Tibial nerve (tissue), 4 donors: ENCODE results near the gene TEX30. TPM values are rescaled to one million over a fixed set of nuclear protein-coding genes. Genes with fewer than 3 reads are reported as not detected.

Source experiments
- DNase-seq, 2 donors: peaks; one replicate each; pipeline ENCODE4 v3.0.0-alpha.2; 2019; ENCODE audit warnings: low spot score in 2 of 2
- H3K27ac ChIP-seq, 4 donors: fragments of 200-600 bp; sonication (generic) in 3 of 4; one replicate each; pipeline ENCODE4 v1.5.1; 2017 to 2019; ENCODE audit warnings: mild to moderate bottlenecking in 1 of 4
- H3K27me3 ChIP-seq, 2 donors: fragments of 200-600 bp; sonication (generic) in 1 of 2; one replicate each; pipeline versions ENCODE4 v1.5.1 to v1.6.0; 2017 to 2019
- H3K36me3 ChIP-seq, 3 donors: fragments of 200-600 bp; sonication (generic); one replicate each; pipeline ENCODE4 v1.5.1; 2018 to 2019
- H3K4me1 ChIP-seq, 4 donors: fragments of 200-600 bp; sonication (generic) in 3 of 4; one replicate each; pipeline ENCODE4 v1.5.1; 2017 to 2019
- H3K4me3 ChIP-seq, 4 donors: fragments of 200-600 bp; sonication (generic) in 3 of 4; one replicate each; pipeline ENCODE4 v1.5.1; 2017 to 2019; ENCODE audit warnings: mild to moderate bottlenecking in 1 of 4, moderate library complexity in 1 of 4
- H3K9me3 ChIP-seq, 4 donors: fragments of 200-600 bp; sonication (generic) in 3 of 4; one replicate each; pipeline ENCODE4 v1.5.1; 2017 to 2019
- CTCF ChIP-seq, 5 experiments: fragments of 200-600 bp in 3 of 5; fragments of 450-650 bp in 2 of 5; sonication (generic) in 3 of 5; IDR thresholded peaks; one replicate each; pipeline ENCODE4 v1.5.1; 2016 to 2019; ENCODE audit warnings: antibody characterized with exemption in 5 of 5, mild to moderate bottlenecking in 3 of 5, moderate library complexity in 2 of 5
- EP300 ChIP-seq, 2 donors: sonication (generic); formaldehyde crosslinking; IDR thresholded peaks; one replicate each; pipeline ENCODE4 v1.6.1; 2017; ENCODE audit warnings: antibody characterized with exemption in 2 of 2, mild to moderate bottlenecking in 1 of 2
- POLR2A ChIP-seq, 2 donors: fragments of 450-650 bp; IDR thresholded peaks; one replicate each; pipeline ENCODE4 v1.6.1; 2017; ENCODE audit warnings: antibody characterized with exemption in 2 of 2, mild to moderate bottlenecking in 2 of 2, moderate library complexity in 2 of 2
- WGBS, 2 donors: methylation state at CpG; one replicate each; pipeline ENCODE4 v1.1.5; 2018; 5-methylcytosine and 5-hydroxymethylcytosine counted together
- total RNA-seq, 4 donors: library from RNA; depleted of rRNA; stranded (reverse); fragments of >200 nt; gene quantifications; one replicate each; pipeline ENCODE4 v1.1.0, GENCODE V29; 2016

TEX30 gene
- total RNA-seq, 4 donors from 2014 or later, result 4.7 to 16.0 (median 6.1) TPM

- Histone ChIP-seq H3K27me3 (no peaks in the 10 kb centered on the region), H3K4me1 (peaks cover 0 to 3% (median 0%) of the 10 kb centered on the region in 4 donors), H3K27ac (no peak overlapping the region), H3K4me3 (no peak overlapping the region), H3K36me3 (peaks cover 0 to 36% (median 0%) of the 10 kb centered on the region in 3 donors), H3K9me3 (peaks cover 0 to 12% (median 4%) of the 10 kb centered on the region in 4 donors)
- WGBS, 2 donors, result 85 to 87% methylated on average over 6 of the region's 6 CpGs
- DNase-seq, result no peak
- no peak for TF ChIP-seq POLR2A (IDR thresholded peaks at IDR 0.05)
- TF ChIP-seq CTCF (IDR thresholded peaks at IDR 0.05), result no peak
- TF ChIP-seq EP300 (IDR thresholded peaks at IDR 0.05), result no peak
Measured at GRCh38 chr13:102814793-102815192, 41.2 kb upstream of the TEX30 start.

- peaks cover 0 to 38% (median 0%) of the 10 kb centered on the region in 3 donors for H3K36me3 ChIP-seq
- H3K9me3 ChIP-seq, result peaks cover 0 to 12% (median 4%) of the 10 kb centered on the region in 4 donors
- H3K27ac ChIP-seq, result no peak overlapping the region
- TF ChIP-seq CTCF (IDR thresholded peaks at IDR 0.05) (no peak), EP300 (IDR thresholded peaks at IDR 0.05) (no peak), POLR2A (IDR thresholded peaks at IDR 0.05) (no peak)
- DNase-seq, result no peak
- no peak overlapping the region for H3K4me3 ChIP-seq
- 76 to 80% methylated on average over 7 of the region's 7 CpGs for WGBS, 2 donors
- H3K27me3 ChIP-seq, result no peaks in the 10 kb centered on the region
- peaks cover 0 to 3% (median 0%) of the 10 kb centered on the region in 4 donors for H3K4me1 ChIP-seq
Measured at GRCh38 chr13:102814025-102814607, 40.5 kb upstream of the TEX30 start.

GRCh38 chr13:102812611-102813287 is 39.2 kb upstream of the TEX30 start:
- Histone ChIP-seq H3K27me3 (no peaks in the 10 kb centered on the region), H3K27ac (no peak overlapping the region), H3K9me3 (peaks cover 0 to 12% (median 4%) of the 10 kb centered on the region in 4 donors), H3K4me1 (peaks cover 0 to 3% (median 0%) of the 10 kb centered on the region in 4 donors), H3K4me3 (no peak overlapping the region), H3K36me3 (peaks cover 0 to 45% (median 0%) of the 10 kb centered on the region in 3 donors)
- TF ChIP-seq EP300 (IDR thresholded peaks at IDR 0.05), result no peak
- no peak for TF ChIP-seq CTCF (IDR thresholded peaks at IDR 0.05)
- no peak for TF ChIP-seq POLR2A (IDR thresholded peaks at IDR 0.05)
- no peak for DNase-seq

- TF ChIP-seq EP300 (IDR thresholded peaks at IDR 0.05) (no peak), POLR2A (IDR thresholded peaks at IDR 0.05) (no peak), CTCF (IDR thresholded peaks at IDR 0.05) (no peak)
- Histone ChIP-seq H3K9me3 (peaks cover 0 to 12% (median 4%) of the 10 kb centered on the region in 4 donors), H3K4me1 (peaks cover 0 to under 1% (median 0%) of the 10 kb centered on the region in 4 donors), H3K27me3 (no peaks in the 10 kb centered on the region), H3K27ac (no peak overlapping the region), H3K36me3 (peaks cover 0 to 44% (median 0%) of the 10 kb centered on the region in 3 donors), H3K4me3 (no peak overlapping the region)
- no peak for DNase-seq
- WGBS, 2 donors, result 96 to 99% methylated on average over 3 of the region's 3 CpGs
Measured at GRCh38 chr13:102807699-102808098, 34.1 kb upstream of the TEX30 start.

GRCh38 chr13:102805680-102806079 is 32.1 kb upstream of the TEX30 start:
- Histone ChIP-seq H3K36me3 (peaks cover 0 to 28% (median 0%) of the 10 kb centered on the region in 3 donors), H3K27ac (no peak overlapping the region), H3K9me3 (peaks cover 0 to 2% (median 0%) of the 10 kb centered on the region in 4 donors), H3K27me3 (no peaks in the 10 kb centered on the region), H3K4me1 (peaks cover 0 to 21% (median 0%) of the 10 kb centered on the region in 4 donors), H3K4me3 (no peak overlapping the region)
- DNase-seq, result no peak
- 97 to 98% methylated on average over 3 of the region's 3 CpGs for WGBS, 2 donors
- TF ChIP-seq EP300 (IDR thresholded peaks at IDR 0.05) (no peak), POLR2A (IDR thresholded peaks at IDR 0.05) (no peak), CTCF (IDR thresholded peaks at IDR 0.05) (no peak)
